Osteoblast (primary cell): ENCODE results near the gene JARID2. TPM values are rescaled to one million over a fixed set of nuclear protein-coding genes. Genes with fewer than 3 reads are reported as not detected.
A peak's percentile ranks its signal among the peaks of the same experiment; 100 is the strongest.

Source experiments
- DNase-seq: peaks from one replicate; pipeline ENCODE4 v3.0.0; 2011; ENCODE audit warnings: low spot score, mixed read lengths; ENCODE audit not compliant: insufficient read length; ENCODE audit errors: missing footprints
- H2AFZ ChIP-seq: 2 replicates; pipeline ENCODE4 v1.6.0; 2011; ENCODE audit warnings: mild to moderate bottlenecking, low read length
- H3K27ac ChIP-seq: 2 replicates; pipeline ENCODE4 v1.5.1; 2011; ENCODE audit warnings: mild to moderate bottlenecking, low read depth, low read length, moderate library complexity
- H3K27me3 ChIP-seq: 2 replicates; pipeline ENCODE4 v1.6.0; 2012; ENCODE audit warnings: mild to moderate bottlenecking, control low read depth, inconsistent platforms, low read length, moderate library complexity; ENCODE audit not compliant: insufficient read depth
- H3K36me3 ChIP-seq: 2 replicates; pipeline ENCODE4 v1.5.1; 2011; ENCODE audit warnings: mild to moderate bottlenecking, low read length, control low read depth, moderate library complexity; ENCODE audit not compliant: insufficient read depth
- H3K4me1 ChIP-seq: 2 replicates; pipeline ENCODE4 v1.5.1; 2011; ENCODE audit warnings: mild to moderate bottlenecking, low read length, control low read depth, moderate library complexity; ENCODE audit not compliant: insufficient read depth
- H3K4me2 ChIP-seq: 2 replicates; pipeline ENCODE4 v1.6.0; 2011; ENCODE audit warnings: mild to moderate bottlenecking, low read length; ENCODE audit not compliant: insufficient read depth
- H3K4me3 ChIP-seq: fragments of 200-600 bp; sonication (generic); 3 replicates; pipeline ENCODE4 v1.5.1; 2012; ENCODE audit warnings: mild to moderate bottlenecking, low read length, inconsistent platforms; ENCODE audit not compliant: insufficient read depth
- H3K79me2 ChIP-seq: 2 replicates; pipeline ENCODE4 v1.6.0; 2012; ENCODE audit warnings: mild to moderate bottlenecking, low read length, control low read depth, inconsistent platforms; ENCODE audit not compliant: insufficient read depth
- H3K9me3 ChIP-seq: 2 replicates; pipeline ENCODE4 v1.5.1; 2011; ENCODE audit warnings: low read depth, low read length, control low read depth
- H4K20me1 ChIP-seq: 2 replicates; pipeline ENCODE4 v1.6.0; 2012; ENCODE audit warnings: mild to moderate bottlenecking, low read length, control low read depth; ENCODE audit not compliant: insufficient read depth
- CTCF ChIP-seq: IDR thresholded peaks from 2 replicates; pipeline ENCODE4 v1.5.1; 2011; ENCODE audit warnings: mild to moderate bottlenecking, low read depth, low read length, moderate library complexity; ENCODE audit errors: extremely low read depth
- total RNA-seq: library from RNA; depleted of rRNA; stranded (reverse); fragments of >200 nt; gene quantifications from 2 replicates; pipeline ENCODE4 v1.2.3, GENCODE V29; 2012

Gene JARID2
- total RNA-seq, 1 donor, result 10.5 TPM

- Histone ChIP-seq H4K20me1 (peaks cover 46% of the 10 kb centered on the region), H3K9me3 (no peaks in the 10 kb centered on the region), H3K27me3 (no peaks in the 10 kb centered on the region), H2AFZ (no peak overlapping the region), H3K4me3 (no peak overlapping the region), H3K4me2 (no peak overlapping the region), H3K27ac (no peak overlapping the region), H3K4me1 (peaks cover 20% of the 10 kb centered on the region), H3K36me3 (peaks cover 15% of the 10 kb centered on the region), H3K79me2 (peaks cover 18% of the 10 kb centered on the region)
- DNase-seq, result peak; percentile 62
- TF ChIP-seq CTCF, result no peak
Observed at GRCh38 chr6:15502446-15503345, 256.8 kb downstream of the JARID2 start.

GRCh38 chr6:15503346-15503680 lies 257.4 kb downstream of the JARID2 start:
- Histone ChIP-seq H3K79me2 (peaks cover 18% of the 10 kb centered on the region), H3K4me1 (peaks cover 20% of the 10 kb centered on the region), H3K36me3 (peaks cover 15% of the 10 kb centered on the region), H3K9me3 (no peaks in the 10 kb centered on the region), H3K4me2 (no peak overlapping the region), H4K20me1 (peaks cover 46% of the 10 kb centered on the region), H3K27ac (no peak overlapping the region), H3K27me3 (no peaks in the 10 kb centered on the region), H3K4me3 (no peak overlapping the region), H2AFZ (no peak overlapping the region)
- no peak for TF ChIP-seq CTCF
- DNase-seq, result no peak

GRCh38 chr6:15504040-15504495 lies 258.2 kb downstream of the JARID2 start:
- H3K27ac ChIP-seq, result peak overlapping the region; percentile 73
- H3K9me3 ChIP-seq, result no peaks in the 10 kb centered on the region
- DNase-seq, result peak; percentile 54
- H3K4me3 ChIP-seq, result no peak overlapping the region
- H3K4me1 ChIP-seq, result peaks cover 20% of the 10 kb centered on the region
- peaks cover 19% of the 10 kb centered on the region for H3K36me3 ChIP-seq
- peaks cover 18% of the 10 kb centered on the region for H3K79me2 ChIP-seq
- TF ChIP-seq CTCF, result no peak
- H2AFZ ChIP-seq, result no peak overlapping the region
- no peaks in the 10 kb centered on the region for H3K27me3 ChIP-seq
- peak overlapping the region; percentile 60 for H3K4me2 ChIP-seq
- peaks cover 43% of the 10 kb centered on the region for H4K20me1 ChIP-seq

GRCh38 chr6:15504581-15505350 lies 258.9 kb downstream of the JARID2 start:
- peaks cover 19% of the 10 kb centered on the region for H3K36me3 ChIP-seq
- peak overlapping the region; percentile 52 for H3K4me3 ChIP-seq
- peaks cover 23% of the 10 kb centered on the region for H3K4me1 ChIP-seq
- peak overlapping the region; percentile 73 for H3K27ac ChIP-seq
- H3K9me3 ChIP-seq, result no peaks in the 10 kb centered on the region
- peak; percentile 97 for DNase-seq
- no peak for TF ChIP-seq CTCF
- H3K4me2 ChIP-seq, result peak overlapping the region; percentile 60
- H3K27me3 ChIP-seq, result no peaks in the 10 kb centered on the region
- H3K79me2 ChIP-seq, result peaks cover 18% of the 10 kb centered on the region
- peaks cover 40% of the 10 kb centered on the region for H4K20me1 ChIP-seq
- H2AFZ ChIP-seq, result no peak overlapping the region
